ENCODE measurements around the gene SLU7.

Gene SLU7

GRCh38 chr5:160395111-160395510, 23.8 kb downstream of the SLU7 start:
- no peak for TF ChIP-seq TAF1 (IDR thresholded peaks at IDR 0.05; ENCODE audit: borderline replicate concordance, insufficient read depth, low read length)
- TF ChIP-seq, protein P1, sequence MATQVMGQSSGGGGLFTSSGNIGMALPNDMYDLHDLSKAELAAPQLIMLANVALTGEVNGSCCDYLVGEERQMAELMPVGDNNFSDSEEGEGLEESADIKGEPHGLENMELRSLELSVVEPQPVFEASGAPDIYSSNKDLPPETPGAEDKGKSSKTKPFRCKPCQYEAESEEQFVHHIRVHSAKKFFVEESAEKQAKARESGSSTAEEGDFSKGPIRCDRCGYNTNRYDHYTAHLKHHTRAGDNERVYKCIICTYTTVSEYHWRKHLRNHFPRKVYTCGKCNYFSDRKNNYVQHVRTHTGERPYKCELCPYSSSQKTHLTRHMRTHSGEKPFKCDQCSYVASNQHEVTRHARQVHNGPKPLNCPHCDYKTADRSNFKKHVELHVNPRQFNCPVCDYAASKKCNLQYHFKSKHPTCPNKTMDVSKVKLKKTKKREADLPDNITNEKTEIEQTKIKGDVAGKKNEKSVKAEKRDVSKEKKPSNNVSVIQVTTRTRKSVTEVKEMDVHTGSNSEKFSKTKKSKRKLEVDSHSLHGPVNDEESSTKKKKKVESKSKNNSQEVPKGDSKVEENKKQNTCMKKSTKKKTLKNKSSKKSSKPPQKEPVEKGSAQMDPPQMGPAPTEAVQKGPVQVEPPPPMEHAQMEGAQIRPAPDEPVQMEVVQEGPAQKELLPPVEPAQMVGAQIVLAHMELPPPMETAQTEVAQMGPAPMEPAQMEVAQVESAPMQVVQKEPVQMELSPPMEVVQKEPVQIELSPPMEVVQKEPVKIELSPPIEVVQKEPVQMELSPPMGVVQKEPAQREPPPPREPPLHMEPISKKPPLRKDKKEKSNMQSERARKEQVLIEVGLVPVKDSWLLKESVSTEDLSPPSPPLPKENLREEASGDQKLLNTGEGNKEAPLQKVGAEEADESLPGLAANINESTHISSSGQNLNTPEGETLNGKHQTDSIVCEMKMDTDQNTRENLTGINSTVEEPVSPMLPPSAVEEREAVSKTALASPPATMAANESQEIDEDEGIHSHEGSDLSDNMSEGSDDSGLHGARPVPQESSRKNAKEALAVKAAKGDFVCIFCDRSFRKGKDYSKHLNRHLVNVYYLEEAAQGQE (IDR thresholded peaks at IDR 0.05; ENCODE audit: insufficient read depth in 1 of 2, low read depth in 2 of 2, low read length in 2 of 2): no peak
- no peak for TF ChIP-seq SIN3A (IDR thresholded peaks at IDR 0.05; ENCODE audit: borderline replicate concordance, insufficient read depth, low read length)
- TF ChIP-seq POLR2AphosphoS5 (IDR thresholded peaks at IDR 0.05; ENCODE audit: low read depth, low read length): no peak
- TF ChIP-seq FOXP2 (optimal IDR thresholded peaks at IDR 0.05; ENCODE audit: borderline replicate concordance, extremely low read depth, extremely low read length, insufficient read depth): no peak

GRCh38 chr5:160390787-160391696, 27.8 kb downstream of the SLU7 start:
- no peak for TF ChIP-seq SIN3A (IDR thresholded peaks at IDR 0.05; ENCODE audit: borderline replicate concordance, insufficient read depth, low read length)

GRCh38 chr5:160387445-160387844, 31.4 kb downstream of the SLU7 start:
- no peak for TF ChIP-seq POLR2AphosphoS5 (IDR thresholded peaks at IDR 0.05; ENCODE audit: low read depth, low read length)
- TF ChIP-seq FOXP2 (optimal IDR thresholded peaks at IDR 0.05; ENCODE audit: borderline replicate concordance, extremely low read depth, extremely low read length, insufficient read depth): no peak
- TF ChIP-seq, protein P1 (IDR thresholded peaks at IDR 0.05; ENCODE audit: insufficient read depth in 1 of 2, low read depth in 2 of 2, low read length in 2 of 2): no peak
- no peak for TF ChIP-seq SIN3A (IDR thresholded peaks at IDR 0.05; ENCODE audit: borderline replicate concordance, insufficient read depth, low read length)
- no peak for TF ChIP-seq TAF1 (IDR thresholded peaks at IDR 0.05; ENCODE audit: borderline replicate concordance, insufficient read depth, low read length)

- TF ChIP-seq, protein P1 (IDR thresholded peaks at IDR 0.05; ENCODE audit: insufficient read depth in 1 of 2, low read depth in 2 of 2, low read length in 2 of 2): no peak
- TF ChIP-seq SIN3A (IDR thresholded peaks at IDR 0.05; ENCODE audit: borderline replicate concordance, insufficient read depth, low read length) (no peak), TAF1 (IDR thresholded peaks at IDR 0.05; ENCODE audit: borderline replicate concordance, insufficient read depth, low read length) (no peak), FOXP2 (optimal IDR thresholded peaks at IDR 0.05; ENCODE audit: borderline replicate concordance, extremely low read depth, extremely low read length, insufficient read depth) (no peak), POLR2AphosphoS5 (IDR thresholded peaks at IDR 0.05; ENCODE audit: low read depth, low read length) (no peak)
These were observed 33.4 kb downstream of the SLU7 start for GRCh38 chr5:160385496-160385895.

- TF ChIP-seq POLR2AphosphoS5 (IDR thresholded peaks at IDR 0.05; ENCODE audit: low read depth, low read length) (no peak), SIN3A (IDR thresholded peaks at IDR 0.05; ENCODE audit: borderline replicate concordance, insufficient read depth, low read length) (no peak), TAF1 (IDR thresholded peaks at IDR 0.05; ENCODE audit: borderline replicate concordance, insufficient read depth, low read length) (no peak), FOXP2 (optimal IDR thresholded peaks at IDR 0.05; ENCODE audit: borderline replicate concordance, extremely low read depth, extremely low read length, insufficient read depth) (no peak)
- TF ChIP-seq, protein P1 (IDR thresholded peaks at IDR 0.05; ENCODE audit: insufficient read depth in 1 of 2, low read depth in 2 of 2, low read length in 2 of 2): no peak
These were observed 34.2 kb downstream of the SLU7 start for GRCh38 chr5:160384681-160385080.
